SK-N-SH (cell line): ENCODE data around the gene PFKP. TPM values are rescaled to one million over a fixed set of nuclear protein-coding genes. Genes with fewer than 3 reads are reported as not detected.

Experiments
- CTCF ChIA-PET: fragments of 300-600, 350-600 bp; formaldehyde crosslinking; extraction: SDS; loops from one replicate; lab custom pipeline; 2021; lab: Yijun Ruan, JAX
- POLR2A ChIA-PET: fragments of 350-600 bp; sonication (Branson Sonifier 250); formaldehyde crosslinking; extraction: SDS; loops from one replicate; lab custom pipeline; 2020; ENCODE audit warnings: antibody characterized with exemption, inconsistent platforms; lab: Yijun Ruan, JAX
- DNase-seq: peaks from one replicate; pipeline ENCODE4 v3.0.0; 2012
- H2AFZ ChIP-seq: fragments of 200-600 bp; sonication (generic); 2 replicates; pipeline ENCODE4 v1.8.1; 2016; ENCODE audit warnings: antibody characterized with exemption, mild to moderate bottlenecking, low read depth
- H3F3A ChIP-seq: fragments of 200-600 bp; sonication (generic); replicated peaks from 2 replicates; pipeline ENCODE3; 2016; ENCODE audit warnings: antibody characterized with exemption, mild to moderate bottlenecking; ENCODE audit not compliant: insufficient read depth
- H3K27ac ChIP-seq, 2 experiments: fragments of 200-500 bp in 1 of 2; fragments of 200-600 bp in 1 of 2; sonication (Bioruptor generic) in 1 of 2; sonication (generic), shearing (Covaris generic) in 1 of 2; 2 replicates each; pipeline versions ENCODE4 v1.5.1 to v1.6.1; 2014 to 2016; ENCODE audit warnings: low read depth in 2 of 2, inconsistent platforms in 1 of 2, low read length in 1 of 2, mild to moderate bottlenecking in 1 of 2, mixed read lengths in 1 of 2
- H3K27me3 ChIP-seq: fragments of 200-600 bp; sonication (generic), shearing (Covaris generic); 2 replicates; pipeline ENCODE4 v1.6.1; 2016; ENCODE audit warnings: mixed run types; ENCODE audit not compliant: insufficient read depth
- H3K36me3 ChIP-seq, 2 experiments: fragments of 200-500 bp in 1 of 2; fragments of 200-600 bp in 1 of 2; sonication (Bioruptor generic) in 1 of 2; sonication (generic) in 1 of 2; replicated peaks in 1 of 2; 2 replicates each; pipeline versions ENCODE3 to v1.5.1; 2014 to 2016; ENCODE audit warnings: low read length in 1 of 2, mild to moderate bottlenecking in 1 of 2; ENCODE audit not compliant: insufficient read depth in 2 of 2, control insufficient read depth in 1 of 2
- H3K4me1 ChIP-seq, 2 experiments: fragments of 200-500 bp in 1 of 2; fragments of 200-600 bp in 1 of 2; sonication (Bioruptor generic) in 1 of 2; sonication (generic), shearing (Covaris generic) in 1 of 2; 2 replicates each; pipeline versions ENCODE4 v1.5.1 to v1.6.1; 2014 to 2016; ENCODE audit warnings: low read depth in 1 of 2, low read length in 1 of 2, mixed run types in 1 of 2; ENCODE audit not compliant: insufficient read depth in 2 of 2, control insufficient read depth in 1 of 2
- H3K4me2 ChIP-seq: fragments of 200-600 bp; sonication (generic), shearing (Covaris generic); 2 replicates; pipeline ENCODE4 v1.6.1; 2017; ENCODE audit warnings: mixed run types
- H3K4me3 ChIP-seq, 2 experiments: fragments of 200-500 bp in 1 of 2; fragments of 200-600 bp in 1 of 2; sonication (Bioruptor generic) in 1 of 2; sonication (generic), shearing (Covaris generic) in 1 of 2; 2 replicates each; pipeline versions ENCODE4 v1.5.1 to v1.8.1; 2014 to 2016; ENCODE audit warnings: low read depth in 2 of 2, inconsistent platforms in 1 of 2, low read length in 1 of 2, mild to moderate bottlenecking in 1 of 2, mixed read lengths in 1 of 2, moderate library complexity in 1 of 2
- H3K79me2 ChIP-seq: fragments of 200-600 bp; sonication (generic); 2 replicates; pipeline ENCODE4 v1.8.1; 2017; ENCODE audit warnings: mild to moderate bottlenecking; ENCODE audit not compliant: insufficient read depth
- H3K9ac ChIP-seq: fragments of 200-600 bp; sonication (generic); 2 replicates; pipeline ENCODE4 v1.6.1; 2017; ENCODE audit warnings: mixed run types
- H3K9me2 ChIP-seq: fragments of 200-600 bp; sonication (generic); 2 replicates; pipeline ENCODE4 v1.6.1; 2017; ENCODE audit warnings: mixed run types
- H3K9me3 ChIP-seq: fragments of 200-600 bp; sonication (generic); 2 replicates; pipeline ENCODE4 v1.6.1; 2017; ENCODE audit warnings: mixed run types, mild to moderate bottlenecking, moderate library complexity
- H4K20me1 ChIP-seq: fragments of 200-600 bp; sonication (generic); 2 replicates; pipeline ENCODE4 v1.6.1; 2017; ENCODE audit warnings: mild to moderate bottlenecking, mixed run types; ENCODE audit not compliant: insufficient read depth
- CHD2 ChIP-seq: fragments of 150-350 bp; IDR thresholded peaks from 2 replicates; pipeline ENCODE4 v1.6.1; 2018; ENCODE audit warnings: low read length; ENCODE audit not compliant: partially characterized antibody
- EP300 ChIP-seq, 2 experiments: IDR thresholded peaks; 2 replicates each; pipeline versions ENCODE4 v1.4.0 to v1.6.1; 2012; ENCODE audit warnings: borderline replicate concordance in 1 of 2, low read depth in 1 of 2, low read length in 1 of 2
- FOXJ3 ChIP-seq: sonication (generic); formaldehyde crosslinking; IDR thresholded peaks from 2 replicates; pipeline ENCODE4 v1.5.1; 2020; ENCODE audit warnings: mild to moderate bottlenecking, missing genetic modification reagents
- FOXM1 ChIP-seq: IDR thresholded peaks from 2 replicates; pipeline ENCODE4 v1.4.0; 2012; ENCODE audit warnings: low read depth, mild to moderate bottlenecking
- GATA2 ChIP-seq: sonication (generic); formaldehyde crosslinking; IDR thresholded peaks from 2 replicates; pipeline ENCODE4 v1.5.0; 2020; ENCODE audit warnings: mild to moderate bottlenecking, missing genetic modification reagents
- IRF3 ChIP-seq: fragments of 150-350 bp; IDR thresholded peaks from 2 replicates; pipeline ENCODE4 v1.6.1; 2016; ENCODE audit warnings: mild to moderate bottlenecking, low read depth, low read length
- JUND ChIP-seq: IDR thresholded peaks from 2 replicates; pipeline ENCODE4 v1.4.0; 2012
- POLR2AphosphoS5 ChIP-seq: IDR thresholded peaks from 2 replicates; pipeline ENCODE4 v1.6.1; 2012; ENCODE audit warnings: low read depth, low read length
- RCOR1 ChIP-seq: fragments of 150-350 bp; IDR thresholded peaks from 2 replicates; pipeline ENCODE4 v1.6.1; 2017; ENCODE audit warnings: antibody characterized with exemption, low read length
- REST ChIP-seq: IDR thresholded peaks from 2 replicates; pipeline ENCODE4 v1.6.1; 2012; ENCODE audit warnings: mild to moderate bottlenecking, low read depth, low read length, moderate library complexity
- RXRA ChIP-seq: IDR thresholded peaks from 2 replicates; pipeline ENCODE4 v1.4.0; 2012; ENCODE audit warnings: low read depth, mild to moderate bottlenecking, borderline replicate concordance
- SMC3 ChIP-seq: IDR thresholded peaks from 2 replicates; pipeline ENCODE4 v1.6.1; 2012; ENCODE audit warnings: low read depth, low read length, improper control_type of control experiment
- TAF1 ChIP-seq: IDR thresholded peaks from 2 replicates; pipeline ENCODE4 v1.6.1; 2012; ENCODE audit warnings: low read depth, mild to moderate bottlenecking, low read length, moderate library complexity, borderline replicate concordance
- TCF12 ChIP-seq: IDR thresholded peaks from 2 replicates; pipeline ENCODE4 v1.4.0; 2012
- TEAD4 ChIP-seq: IDR thresholded peaks from 2 replicates; pipeline ENCODE4 v1.4.0; 2012; ENCODE audit warnings: mild to moderate bottlenecking, borderline replicate concordance; ENCODE audit not compliant: insufficient read depth
- USF2 ChIP-seq: fragments of 150-350 bp; IDR thresholded peaks from 2 replicates; pipeline ENCODE4 v1.6.1; 2017; ENCODE audit warnings: antibody characterized with exemption, low read length, low read depth, borderline replicate concordance
- YY1 ChIP-seq: IDR thresholded peaks from 2 replicates; pipeline ENCODE4 v1.4.0; 2012; ENCODE audit warnings: low read depth, mild to moderate bottlenecking
- ZBTB33 ChIP-seq: IDR thresholded peaks from 2 replicates; pipeline ENCODE4 v1.4.0; 2012; ENCODE audit warnings: low read depth, borderline replicate concordance
- WGBS: methylation state at CpG from one replicate; pipeline ENCODE4 v1.1.6; 2017; ENCODE audit warnings: low lambda C conversion rate; 5-methylcytosine and 5-hydroxymethylcytosine counted together
- polyA plus RNA-seq, 3 experiments: library from polyadenylated mRNA; depleted of rRNA; stranded (reverse); fragments of >200 nt; gene quantifications; 2 replicates each; pipeline ENCODE4 v1.2.3, GENCODE V29; 2012
- TF ChIP-seq, protein P1 (sequence below): fragments of 200-600 bp; sonication (generic); IDR thresholded peaks from 2 replicates; pipeline ENCODE4 v1.6.1; 2017; ENCODE audit warnings: antibody characterized with exemption, mild to moderate bottlenecking, moderate library complexity
- TF ChIP-seq, protein P2 (sequence below): IDR thresholded peaks from 2 replicates; pipeline ENCODE4 v1.4.0; 2012; ENCODE audit warnings: low read depth, borderline replicate concordance

PFKP gene
- polyA plus RNA-seq, 1 of the 3 experiments (the other 2 are of a cell fraction) = 175 TPM

- no peak overlapping the region for H3K4me3 ChIP-seq
- no peaks in the 10 kb centered on the region for H3K36me3 ChIP-seq
- H3K27me3 ChIP-seq = peaks cover 7% of the 10 kb centered on the region; the same call in 1 of the 2 replicates
- no peaks in the 10 kb centered on the region for H4K20me1 ChIP-seq
- no peaks in the 10 kb centered on the region for H3K9me3 ChIP-seq
- 65% methylated on average over 11 of the region's 15 CpGs for WGBS
- POLR2A ChIA-PET = no interaction called here
- no peak overlapping the region for H2AFZ ChIP-seq
- H3K4me2 ChIP-seq = no peak overlapping the region
- H3K9me2 ChIP-seq = no peaks in the 10 kb centered on the region
- no peak for DNase-seq
- no peaks in the 10 kb centered on the region; a peak in 1 of 4 replicates for H3K4me1 ChIP-seq
- no peak overlapping the region for H3K9ac ChIP-seq
- H3K79me2 ChIP-seq = no peaks in the 10 kb centered on the region
- H3F3A ChIP-seq = no peaks in the 10 kb centered on the region
- no peak for TF ChIP-seq JUND
- TF ChIP-seq TEAD4 = no peak
- no peak for TF ChIP-seq TCF12
- TF ChIP-seq REST = no peak
- TF ChIP-seq YY1 = no peak
- no peak for TF ChIP-seq IRF3
- no peak for TF ChIP-seq USF2
- no peak for TF ChIP-seq POLR2AphosphoS5
- TF ChIP-seq FOXM1 = no peak
- TF ChIP-seq SMC3 = no peak
- no peak for TF ChIP-seq CHD2
- TF ChIP-seq, protein P1, sequence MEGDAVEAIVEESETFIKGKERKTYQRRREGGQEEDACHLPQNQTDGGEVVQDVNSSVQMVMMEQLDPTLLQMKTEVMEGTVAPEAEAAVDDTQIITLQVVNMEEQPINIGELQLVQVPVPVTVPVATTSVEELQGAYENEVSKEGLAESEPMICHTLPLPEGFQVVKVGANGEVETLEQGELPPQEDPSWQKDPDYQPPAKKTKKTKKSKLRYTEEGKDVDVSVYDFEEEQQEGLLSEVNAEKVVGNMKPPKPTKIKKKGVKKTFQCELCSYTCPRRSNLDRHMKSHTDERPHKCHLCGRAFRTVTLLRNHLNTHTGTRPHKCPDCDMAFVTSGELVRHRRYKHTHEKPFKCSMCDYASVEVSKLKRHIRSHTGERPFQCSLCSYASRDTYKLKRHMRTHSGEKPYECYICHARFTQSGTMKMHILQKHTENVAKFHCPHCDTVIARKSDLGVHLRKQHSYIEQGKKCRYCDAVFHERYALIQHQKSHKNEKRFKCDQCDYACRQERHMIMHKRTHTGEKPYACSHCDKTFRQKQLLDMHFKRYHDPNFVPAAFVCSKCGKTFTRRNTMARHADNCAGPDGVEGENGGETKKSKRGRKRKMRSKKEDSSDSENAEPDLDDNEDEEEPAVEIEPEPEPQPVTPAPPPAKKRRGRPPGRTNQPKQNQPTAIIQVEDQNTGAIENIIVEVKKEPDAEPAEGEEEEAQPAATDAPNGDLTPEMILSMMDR = no peak
- TF ChIP-seq ZBTB33 = no peak
- no peak for TF ChIP-seq GATA2 (CRISPR knock-in tag)
- TF ChIP-seq RXRA = no peak
- no peak for TF ChIP-seq FOXJ3 (CRISPR knock-in tag)
- TF ChIP-seq EP300 (IDR thresholded peaks at IDR 0.05; ENCODE audit: borderline replicate concordance in 1 of 2, low read depth in 1 of 2, low read length in 1 of 2) = no peak
- TF ChIP-seq, protein P2, sequence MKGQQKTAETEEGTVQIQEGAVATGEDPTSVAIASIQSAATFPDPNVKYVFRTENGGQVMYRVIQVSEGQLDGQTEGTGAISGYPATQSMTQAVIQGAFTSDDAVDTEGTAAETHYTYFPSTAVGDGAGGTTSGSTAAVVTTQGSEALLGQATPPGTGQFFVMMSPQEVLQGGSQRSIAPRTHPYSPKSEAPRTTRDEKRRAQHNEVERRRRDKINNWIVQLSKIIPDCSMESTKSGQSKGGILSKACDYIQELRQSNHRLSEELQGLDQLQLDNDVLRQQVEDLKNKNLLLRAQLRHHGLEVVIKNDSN = no peak
- no peak for TF ChIP-seq RCOR1
- no peak for TF ChIP-seq TAF1
- CTCF ChIA-PET = interaction anchor here (1.5 kb wide), 1 partner anchor 108 kb away, joined by 4 read pairs; no protein-coding TSS in a partner anchor
- no peak overlapping the region for H3K27ac ChIP-seq
These were observed 47.0 kb upstream of the PFKP start for GRCh38 chr10:3020311-3020710.
